Mammary epithelial cell (primary cell): ENCODE results near the gene SLIT3.

Experiments
- CTCF ChIP-seq, 2 donors: IDR thresholded peaks in 1 of 2; conservative IDR thresholded peaks in 1 of 2; 2 replicates each; pipeline ENCODE4 v1.5.1; 2011 to 2012; ENCODE audit warnings: inconsistent platforms in 2 of 2, low read length in 2 of 2, mild to moderate bottlenecking in 2 of 2, control low read depth in 1 of 2, low read depth in 1 of 2; ENCODE audit not compliant: insufficient read depth in 1 of 2; ENCODE audit errors: extremely low read depth in 1 of 2
- EZH2 ChIP-seq: IDR thresholded peaks from 2 replicates; pipeline ENCODE4 v1.6.1; 2012; ENCODE audit warnings: low read length, inconsistent platforms, borderline replicate concordance

GRCh38 chr5:168691891-168692290 is 609.0 kb downstream of the SLIT3 start:
- TF ChIP-seq CTCF (conservative IDR thresholded peaks at IDR 0.05 in 1 of 2, IDR thresholded peaks at IDR 0.05 in 1 of 2; ENCODE audit: extremely low read depth in 1 of 2, insufficient read depth in 1 of 2, low read depth in 1 of 2, low read length in 2 of 2) (no peak), EZH2 (no peak)
